Measurements from ENCODE around the gene ZNF324B.
"Not testable (repeated sequence)": the region's sequence is repeated elsewhere in the genome, so short reads cannot be mapped to it uniquely, and the experiment has no call there.

ZNF324B gene

DNA sequence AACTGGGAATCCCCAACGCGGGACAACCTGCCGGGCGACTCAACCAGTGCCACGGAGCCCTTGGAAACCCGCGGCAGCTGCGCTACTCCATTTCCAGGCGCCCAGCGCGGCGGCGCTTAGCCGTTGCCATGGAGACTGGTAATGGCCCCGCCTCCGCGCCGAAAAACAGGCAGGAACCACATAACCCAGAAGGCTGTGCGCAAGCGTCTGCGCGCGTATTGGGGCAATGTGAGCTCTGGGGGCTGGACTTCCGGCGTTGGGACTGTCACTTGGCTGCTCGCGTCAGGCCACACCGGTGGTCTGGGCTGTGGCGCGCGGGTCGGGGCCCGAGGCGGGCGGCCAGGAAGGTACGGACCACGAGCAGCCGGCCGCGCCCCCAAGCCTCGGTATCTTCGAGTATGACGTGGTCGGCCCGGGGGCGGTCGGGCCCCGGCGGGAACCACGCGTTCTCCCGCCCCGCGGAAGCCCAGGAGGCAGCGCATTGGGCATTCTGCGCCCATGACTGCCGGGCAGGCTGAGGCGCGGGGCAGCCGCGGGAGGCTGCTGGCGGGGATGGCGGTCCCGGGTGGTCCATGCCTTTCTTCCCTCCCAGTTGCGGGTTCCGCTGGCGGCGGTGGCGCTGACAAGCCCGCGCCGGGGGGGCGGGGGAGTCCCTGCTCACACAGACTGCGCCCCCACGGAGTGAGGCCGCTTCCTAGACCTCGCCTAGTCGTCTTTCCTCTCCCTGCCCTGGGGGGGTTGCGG lies at the start of gene ZNF324B:
TSS of gene ZNF324B (plus strand) at position 265 of the 744 bp plus-strand sequence. CDS start 2,080 bp downstream, outside the sequence.
- DNase-seq, result peak; percentile 94

DNA sequence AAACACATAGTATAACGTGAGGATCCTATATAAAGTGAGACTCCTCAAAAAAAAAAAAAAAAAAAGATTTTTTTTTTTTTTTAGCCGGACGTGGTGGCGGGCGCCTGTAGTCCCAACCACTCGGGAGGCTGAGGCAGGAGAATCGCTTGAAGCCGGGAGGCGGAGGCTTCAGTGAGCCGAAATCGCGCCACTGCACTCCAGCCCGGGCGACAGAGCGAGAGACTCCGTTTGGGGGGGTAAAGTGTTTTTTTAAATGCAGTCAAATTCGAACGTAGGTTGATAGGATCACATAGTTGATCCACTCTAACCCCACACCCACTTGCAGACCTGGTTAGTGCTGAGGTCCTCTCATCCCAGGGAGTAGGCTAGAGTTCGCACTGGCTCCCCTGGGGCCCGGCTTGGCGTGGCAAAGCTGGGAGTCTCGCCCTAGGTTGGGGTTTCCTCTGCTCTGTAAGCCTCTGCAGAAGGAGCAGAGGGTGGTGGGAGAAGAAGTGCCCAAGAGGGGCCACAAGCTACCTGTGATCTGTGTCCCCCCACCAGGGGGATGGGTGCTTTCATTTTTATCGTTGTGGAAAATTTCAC lies 49.5 kb upstream of the ZNF324B start:
- DNase-seq, result no peak

- not testable (repeated sequence) for DNase-seq
Measured at GRCh38 chr19:58403920-58404478, 47.4 kb upstream of the ZNF324B start.

- no peak for DNase-seq
Measured at GRCh38 chr19:58406818-58407657, 44.4 kb upstream of the ZNF324B start.

DNA sequence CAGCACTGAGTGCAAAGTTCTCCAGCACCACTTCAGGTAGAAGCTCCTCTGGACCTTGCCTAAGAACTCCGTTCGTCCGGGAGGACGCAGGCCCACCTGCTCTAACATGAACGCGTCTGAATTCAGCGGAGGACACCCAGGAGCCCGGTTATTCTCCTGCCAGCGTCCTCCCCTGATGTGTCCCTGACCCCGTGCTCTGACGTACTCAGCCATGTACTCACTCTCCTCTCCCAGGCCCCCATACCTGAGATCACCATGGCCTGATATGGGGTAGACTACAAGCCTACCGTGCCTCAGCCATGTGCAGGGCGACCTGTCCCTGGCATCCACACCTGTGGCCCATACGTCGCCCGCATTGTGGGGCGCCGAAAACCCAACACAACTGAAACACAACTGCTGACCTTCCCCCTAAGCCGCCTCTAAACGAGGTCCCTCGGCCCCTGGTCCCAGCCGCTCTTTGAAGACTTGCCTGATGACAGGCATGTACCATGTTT lies 43.7 kb upstream of the ZNF324B start:
- DNase-seq, result no peak

- peak; percentile 87 for DNase-seq
Measured at GRCh38 chr19:58408152-58409009, 43.0 kb upstream of the ZNF324B start, which contains the start of gene ZNF584. TSS of gene ZNF584 (plus strand) at chr19:58408649. CDS start at chr19:58409148, 499 bp downstream.

DNA sequence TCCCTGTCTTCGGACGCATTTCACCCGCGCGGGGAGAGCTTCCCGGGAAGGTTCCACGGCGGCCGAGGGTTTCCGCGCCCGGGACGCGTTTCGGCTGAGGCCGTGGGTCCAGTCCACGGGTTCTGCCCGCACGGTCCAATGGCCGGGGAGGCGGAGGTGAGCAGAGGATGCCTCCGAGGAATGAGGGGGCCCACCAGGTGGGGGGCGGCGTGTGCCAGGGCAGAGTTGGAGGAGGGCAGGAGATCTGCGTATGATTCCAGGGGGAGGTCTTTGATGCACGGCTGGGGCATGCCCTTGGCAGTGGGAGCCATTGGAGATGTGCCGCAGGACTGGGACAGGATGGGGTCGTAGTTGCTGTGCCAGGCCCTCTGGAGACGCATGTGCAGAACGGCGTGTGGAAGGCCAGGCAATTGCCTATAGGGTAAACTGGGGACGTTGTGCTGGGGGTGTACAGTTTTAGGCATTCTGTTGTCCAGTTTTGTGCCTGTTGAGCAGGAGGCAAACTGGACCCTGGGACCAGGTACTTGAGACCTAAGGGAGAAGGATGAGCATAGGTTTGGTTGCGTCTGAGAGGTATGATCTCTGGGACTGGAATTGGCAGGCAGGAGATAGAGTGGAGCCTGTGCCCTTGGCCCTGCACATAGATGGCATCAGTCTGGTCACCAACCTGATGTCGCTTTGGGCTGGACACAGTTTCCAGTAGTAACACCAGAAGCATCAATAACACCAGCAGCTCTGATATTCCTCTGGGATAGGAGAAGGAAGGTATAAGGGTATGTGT lies 42.2 kb upstream of the ZNF324B start:
- DNase-seq, result no peak

DNA sequence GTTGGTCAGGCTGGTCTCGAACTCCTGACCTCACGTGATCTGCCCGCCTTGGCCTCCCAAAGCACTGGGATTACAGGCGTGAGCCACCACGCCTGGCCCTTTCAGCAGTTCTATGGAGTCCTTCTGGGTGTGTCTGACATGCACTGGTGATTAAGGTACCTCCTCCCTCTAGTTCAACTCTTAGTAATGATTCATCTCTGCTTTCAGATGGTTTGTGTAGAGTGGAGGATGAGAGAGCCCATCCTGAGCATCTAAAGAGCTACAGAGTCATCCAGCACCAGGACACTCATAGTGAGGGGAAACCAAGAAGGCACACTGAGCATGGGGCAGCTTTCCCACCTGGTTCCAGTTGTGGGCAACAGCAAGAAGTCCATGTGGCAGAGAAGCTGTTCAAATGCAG lies 34.8 kb upstream of the ZNF324B start:
- no peak for DNase-seq

GRCh38 chr19:58417071-58417470 lies 34.4 kb upstream of the ZNF324B start:
- DNase-seq, result no peak

DNA sequence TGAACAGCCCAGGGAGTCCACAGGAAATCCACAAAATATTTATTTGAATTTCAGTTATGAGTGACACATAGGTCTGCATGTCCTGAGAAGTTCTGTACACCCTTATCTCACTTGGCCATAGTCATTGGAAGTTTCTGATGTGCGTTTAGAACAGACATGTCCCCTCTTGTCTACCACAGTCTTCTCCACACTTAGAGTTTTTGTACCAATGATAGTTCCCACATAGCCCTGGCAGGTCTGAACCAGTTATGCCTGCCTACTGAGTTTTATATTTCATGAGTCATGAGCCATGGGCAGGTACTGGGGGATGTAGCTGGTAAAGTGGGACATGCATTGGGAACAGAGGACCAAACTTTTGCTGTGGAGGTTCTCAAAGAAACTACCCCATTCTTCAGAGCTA lies 22.8 kb upstream of the ZNF324B start:
- DNase-seq, result no peak

DNA sequence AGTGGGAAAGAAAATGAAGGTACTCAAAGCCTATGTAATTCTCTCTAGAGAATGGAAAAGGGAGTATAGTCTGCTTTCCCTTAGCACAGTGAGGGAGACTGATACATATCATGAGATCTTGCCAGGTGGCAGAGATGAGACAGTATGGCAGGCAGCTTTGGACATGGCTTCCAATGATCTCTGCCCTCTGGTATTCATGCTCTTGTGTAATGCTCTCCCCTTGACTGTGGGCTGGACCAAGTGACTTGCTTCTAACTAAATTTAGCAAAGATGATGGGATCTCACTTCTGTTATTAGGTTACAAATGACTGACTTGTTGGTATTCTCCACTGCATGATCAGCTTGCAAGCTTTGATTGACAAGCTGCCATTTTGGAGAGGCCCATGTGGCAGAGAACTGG lies 21.7 kb upstream of the ZNF324B start:
- DNase-seq, result no peak

GRCh38 chr19:58434217-58434616 lies 17.2 kb upstream of the ZNF324B start:
- DNase-seq, result no peak

DNA sequence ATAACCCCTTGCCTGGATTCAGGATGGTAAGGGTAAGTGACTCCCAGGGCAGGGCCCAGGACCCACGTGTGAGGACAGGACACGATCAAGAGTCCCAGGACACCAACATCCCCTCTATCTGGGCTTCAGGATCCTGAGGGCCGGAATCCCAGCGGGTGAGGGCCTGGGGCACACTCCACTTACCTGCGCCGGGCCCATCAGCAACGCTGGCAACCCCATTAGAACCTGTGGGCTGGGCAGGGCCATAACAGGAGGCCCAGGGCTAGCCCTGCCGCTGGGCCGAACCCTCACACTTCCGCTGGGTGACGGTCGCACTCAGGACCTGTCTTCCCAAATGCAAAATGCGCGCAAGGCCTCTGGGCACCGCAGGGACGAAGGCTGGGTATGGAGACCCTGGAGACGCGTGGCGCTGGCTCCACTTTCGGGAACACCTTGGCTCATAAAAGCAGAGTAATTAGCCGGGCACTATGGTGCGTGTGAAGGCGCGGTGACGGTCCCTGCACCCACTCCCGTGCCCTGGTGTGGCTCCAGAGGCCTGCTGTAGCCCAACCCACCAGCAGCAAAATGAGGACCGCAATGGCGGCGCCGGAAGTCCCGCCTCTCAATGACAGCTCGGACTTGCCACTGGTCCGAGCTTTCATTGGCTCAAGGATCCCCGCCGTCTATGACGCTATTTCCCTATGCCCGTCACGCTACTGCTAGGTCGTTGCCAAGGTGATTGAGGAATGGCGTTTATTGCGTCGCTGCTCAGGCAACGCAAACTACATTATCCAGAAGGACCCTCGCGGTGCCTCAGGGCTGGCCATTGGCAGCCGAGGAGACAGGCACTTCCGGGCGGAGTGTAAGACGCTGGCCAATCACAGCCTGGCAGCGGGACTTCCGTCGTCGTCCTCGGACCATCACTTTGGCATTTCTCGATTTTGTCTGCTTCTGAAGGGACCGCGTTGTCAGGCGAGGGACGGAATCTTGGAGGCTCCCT lies 11.6 kb upstream of the ZNF324B start, which contains the start of gene ZNF132:
TSS of gene ZNF132 (minus strand) at position 578 of the 979 bp plus-strand sequence. CDS start at position 246, 332 bp downstream.
- peak; percentile 99 for DNase-seq

DNA sequence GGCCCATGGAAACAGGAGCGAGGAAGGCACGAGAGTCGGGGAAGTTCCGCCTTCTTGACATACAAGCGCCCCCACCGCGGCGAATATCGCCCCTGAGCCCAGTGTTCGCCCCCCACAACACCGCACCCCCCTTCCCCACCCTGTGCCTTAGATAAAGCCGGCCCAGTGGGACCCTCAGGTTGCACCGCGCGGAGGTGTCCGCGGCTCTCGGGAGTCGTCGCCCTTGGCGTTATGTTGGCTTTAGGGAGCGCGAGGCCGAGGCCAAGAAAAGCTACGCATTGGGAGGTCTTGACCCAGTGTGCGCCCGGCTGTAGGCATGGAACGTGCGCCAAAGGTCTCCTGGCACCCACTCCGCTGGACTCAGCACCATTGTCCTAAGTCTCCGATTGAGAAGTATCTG lies 10.9 kb upstream of the ZNF324B start:
- no peak for DNase-seq

DNA sequence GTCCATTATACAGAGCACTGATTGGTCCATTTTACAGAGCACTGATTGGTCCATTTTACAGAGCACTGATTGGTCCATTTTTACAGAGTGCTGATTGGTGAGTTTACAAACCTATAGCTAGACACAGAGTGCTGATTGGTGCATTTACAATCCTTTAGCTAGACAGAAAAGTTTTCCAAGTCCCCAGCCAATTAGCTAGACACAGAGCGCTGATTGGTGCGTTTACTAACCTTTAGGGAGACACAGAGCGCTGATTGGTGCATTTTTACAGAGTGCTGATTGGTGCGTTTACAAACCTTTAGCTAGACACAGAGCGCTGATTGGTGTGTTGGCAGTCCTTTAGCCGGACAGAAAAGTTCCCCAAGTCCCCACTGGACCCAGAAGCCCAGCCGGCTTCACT lies 8.4 kb upstream of the ZNF324B start:
- DNase-seq, result not testable (repeated sequence)

DNA sequence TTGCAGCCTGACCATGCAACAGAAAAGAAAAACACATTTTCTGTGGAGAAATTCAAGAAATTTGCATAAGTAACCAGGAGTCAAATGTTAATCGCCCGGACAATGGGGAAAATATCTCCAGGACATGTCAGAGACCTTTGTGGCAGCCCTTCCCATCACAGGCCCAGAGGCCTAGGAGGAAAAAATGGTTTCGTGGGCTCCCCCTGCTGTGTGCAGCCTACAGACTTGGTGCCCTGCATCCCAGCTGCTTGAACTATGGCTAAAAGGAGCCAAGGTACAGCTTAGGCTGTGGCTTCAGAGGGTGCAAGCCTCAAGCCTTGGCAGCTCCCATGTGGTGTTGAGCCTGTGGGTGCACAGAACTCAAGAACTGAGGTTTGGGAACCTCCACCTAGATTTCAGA lies 2.6 kb upstream of the ZNF324B start:
- DNase-seq, result not testable (repeated sequence)

DNA sequence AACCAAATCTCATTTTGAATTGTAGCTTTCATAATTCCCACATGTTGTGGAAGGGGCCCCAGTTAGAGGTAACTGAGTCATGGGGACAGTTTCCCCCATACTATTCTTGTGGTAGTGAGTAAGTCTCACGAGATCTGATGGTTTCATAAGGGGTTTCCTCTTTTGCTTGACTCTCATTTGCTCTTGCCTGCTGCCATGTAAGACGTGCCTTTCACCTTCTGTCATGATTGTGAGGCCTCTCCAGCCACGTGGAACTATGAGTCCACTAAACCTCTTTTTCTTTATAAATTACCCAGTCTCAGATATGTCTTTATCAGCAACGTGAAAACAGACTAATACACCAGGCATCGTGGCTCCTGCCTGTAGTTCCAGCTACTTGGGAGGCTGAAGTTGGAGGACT lies 1.4 kb upstream of the ZNF324B start:
- not testable (repeated sequence) for DNase-seq

DNA sequence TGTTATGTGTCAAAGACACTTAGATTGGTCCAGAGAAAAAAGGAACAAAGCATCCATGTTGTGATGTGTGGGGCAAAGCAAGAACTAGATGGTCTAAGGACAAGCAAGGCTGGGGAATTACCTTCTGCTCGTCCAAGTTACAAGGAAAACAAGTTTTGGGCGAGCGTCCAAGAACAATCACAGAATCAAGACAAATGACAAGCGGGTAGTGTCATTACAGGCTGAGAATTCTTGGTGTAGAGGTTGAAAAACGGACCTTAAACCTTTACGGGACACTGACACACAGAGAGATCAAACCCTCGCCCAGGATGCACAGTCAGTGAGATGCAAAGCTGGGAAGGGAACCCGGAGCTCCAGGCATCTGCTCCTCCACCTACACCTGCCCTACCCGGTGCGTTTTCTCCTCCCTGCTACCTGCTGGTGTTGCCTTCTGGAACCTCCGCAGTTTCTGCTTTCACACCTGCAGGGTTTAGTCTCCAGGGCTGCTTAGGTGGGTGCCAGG lies 515 bp upstream of the ZNF324B start:
- no peak for DNase-seq

DNA sequence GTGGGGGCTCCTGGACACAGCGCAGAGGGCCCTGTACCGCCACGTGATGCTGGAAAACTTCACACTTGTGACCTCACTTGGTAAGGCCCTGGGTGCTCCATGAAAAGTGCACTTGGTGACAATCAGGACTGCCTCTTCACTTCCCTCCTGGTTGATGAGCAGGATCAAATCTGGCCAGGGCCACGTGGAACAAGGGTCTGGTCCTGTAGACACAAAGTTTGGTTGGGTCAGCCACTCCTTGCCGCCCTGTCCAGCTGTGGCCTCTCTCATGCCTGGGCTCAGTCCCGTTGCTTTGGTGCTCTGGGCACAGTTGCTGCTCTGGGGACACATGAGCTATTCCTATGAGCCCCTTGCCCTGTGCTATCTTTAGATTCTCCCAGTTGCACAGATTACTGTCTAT lies 2.3 kb downstream of the ZNF324B start:
- no peak for DNase-seq

DNA sequence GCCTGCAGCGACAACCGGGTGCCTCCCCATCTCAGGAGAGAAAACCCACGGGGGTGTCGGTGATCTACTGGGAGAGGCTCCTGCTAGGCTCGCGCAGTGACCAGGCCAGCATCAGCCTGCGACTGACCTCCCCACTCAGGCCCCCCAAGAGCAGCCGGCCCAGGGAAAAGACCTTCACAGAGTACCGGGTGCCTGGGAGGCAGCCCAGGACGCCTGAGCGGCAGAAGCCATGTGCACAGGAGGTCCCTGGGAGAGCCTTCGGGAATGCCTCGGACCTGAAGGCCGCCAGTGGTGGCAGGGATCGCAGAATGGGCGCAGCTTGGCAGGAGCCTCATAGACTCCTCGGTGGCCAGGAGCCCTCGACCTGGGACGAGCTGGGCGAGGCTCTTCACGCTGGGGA lies 3.9 kb downstream of the ZNF324B start:
- DNase-seq, result no peak
